ENCODE results near the gene UNC93A.
"Not testable (repeated sequence)": the region's sequence is repeated elsewhere in the genome, so short reads cannot be mapped to it uniquely, and the experiment has no call there.

UNC93A gene

DNA sequence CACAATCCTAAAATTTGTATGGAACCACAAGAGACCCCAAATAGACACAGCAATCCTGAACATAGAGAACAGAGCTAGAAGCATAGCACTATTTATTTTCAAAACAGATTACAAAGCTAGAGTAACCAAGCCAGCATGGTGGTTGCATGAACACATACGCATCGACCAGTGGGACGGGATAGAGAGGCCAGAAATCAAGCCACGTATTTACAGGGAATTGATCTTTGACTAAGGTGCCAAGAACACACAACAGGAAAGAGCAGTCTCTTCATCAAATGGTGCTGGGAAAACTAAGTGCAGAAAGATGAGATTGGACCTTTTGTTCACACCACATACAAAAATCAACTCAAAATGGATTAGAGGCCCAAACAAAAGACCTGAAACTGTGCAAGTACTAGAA, 54.8 kb downstream of the UNC93A start:
- DNase-seq, result no peak

GRCh38 chr6:167347226-167347625, 56.1 kb downstream of the UNC93A start:
- no peak for DNase-seq

GRCh38 chr6:167349631-167350274, 58.6 kb downstream of the UNC93A start:
- no peak for DNase-seq

GRCh38 chr6:167350275-167350696, 59.2 kb downstream of the UNC93A start:
- no peak for DNase-seq

GRCh38 chr6:167350731-167351655, 59.9 kb downstream of the UNC93A start:
- peak; percentile 65 to 68 for DNase-seq

DNA sequence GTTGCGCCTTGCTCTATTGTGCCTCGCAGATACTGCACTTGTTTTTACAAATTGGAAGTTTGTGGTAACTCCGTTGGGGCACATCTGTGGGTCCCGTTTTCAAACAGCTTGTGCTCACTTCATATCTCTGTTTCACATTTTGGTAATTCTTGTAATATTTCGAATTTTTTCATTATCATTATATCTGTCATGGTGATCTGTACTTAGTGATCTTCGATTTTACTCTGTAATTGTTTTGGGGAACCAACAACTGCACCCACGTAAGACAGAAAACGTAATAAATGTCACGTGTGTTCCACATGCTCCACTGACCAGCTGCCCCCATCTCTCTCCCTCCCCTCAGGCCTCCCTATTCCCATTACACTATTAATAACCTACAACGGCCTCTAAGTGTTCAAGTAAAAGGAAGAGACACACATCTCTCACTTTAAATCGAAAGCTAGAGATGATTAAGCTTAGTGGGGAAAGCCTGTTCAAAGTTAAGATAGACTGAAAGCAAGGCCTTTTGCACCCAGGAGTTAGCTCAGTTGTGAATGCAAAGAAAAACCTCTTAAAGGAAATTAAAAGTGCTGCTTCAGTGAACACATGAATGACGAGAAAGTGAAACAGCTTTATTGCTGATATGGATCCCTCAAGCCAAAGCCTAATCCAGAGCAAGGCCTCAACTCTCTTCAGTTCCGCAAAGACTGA, 60.7 kb downstream of the UNC93A start:
- DNase-seq, result no peak

- no peak for DNase-seq
These were observed 65.8 kb downstream of the UNC93A start for GRCh38 chr6:167356874-167357273.

DNA sequence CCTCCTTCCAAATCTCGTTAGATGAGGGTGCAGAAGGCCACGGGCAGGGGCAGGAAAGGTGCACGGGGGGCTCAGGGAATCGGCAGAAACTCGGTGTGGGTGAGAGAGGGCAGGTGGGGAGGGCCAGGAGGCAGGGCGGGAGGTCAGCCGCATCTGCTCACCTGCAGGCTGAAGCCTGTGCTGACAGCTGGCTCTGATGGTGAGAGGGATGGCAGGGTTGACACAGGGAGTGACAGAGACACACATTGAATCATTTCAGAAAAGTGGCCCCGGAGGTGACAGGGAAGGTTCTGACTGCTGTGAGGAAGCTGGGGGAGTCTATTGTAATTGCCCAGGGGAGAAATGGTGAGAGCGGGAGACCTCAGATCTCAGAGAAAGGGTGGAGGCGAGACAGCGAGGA, 67.3 kb downstream of the UNC93A start:
- not testable (repeated sequence) for DNase-seq

DNA sequence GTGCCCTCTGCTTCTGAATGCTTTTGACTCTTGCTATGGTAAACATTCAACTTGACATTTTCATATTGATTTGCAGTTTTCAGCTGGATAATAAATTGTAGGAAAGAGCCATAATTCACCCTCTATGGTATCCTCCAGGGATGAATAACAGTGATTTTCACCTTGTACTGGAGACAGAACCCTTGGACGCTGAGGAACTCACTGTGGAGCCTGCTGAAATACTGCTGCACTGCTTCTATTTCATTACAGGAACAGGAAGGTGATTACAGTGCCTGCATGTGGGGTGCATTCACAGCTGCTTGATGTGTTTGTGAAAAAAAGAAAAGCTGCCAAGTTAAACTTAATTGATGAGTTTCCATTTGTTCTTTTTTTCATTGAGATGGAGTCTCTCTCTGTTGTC, 70.1 kb downstream of the UNC93A start:
- not testable (repeated sequence) for DNase-seq

All from Kasumi-1 (cell line).